Measurements from ENCODE around the gene PARD6A.

DNA sequence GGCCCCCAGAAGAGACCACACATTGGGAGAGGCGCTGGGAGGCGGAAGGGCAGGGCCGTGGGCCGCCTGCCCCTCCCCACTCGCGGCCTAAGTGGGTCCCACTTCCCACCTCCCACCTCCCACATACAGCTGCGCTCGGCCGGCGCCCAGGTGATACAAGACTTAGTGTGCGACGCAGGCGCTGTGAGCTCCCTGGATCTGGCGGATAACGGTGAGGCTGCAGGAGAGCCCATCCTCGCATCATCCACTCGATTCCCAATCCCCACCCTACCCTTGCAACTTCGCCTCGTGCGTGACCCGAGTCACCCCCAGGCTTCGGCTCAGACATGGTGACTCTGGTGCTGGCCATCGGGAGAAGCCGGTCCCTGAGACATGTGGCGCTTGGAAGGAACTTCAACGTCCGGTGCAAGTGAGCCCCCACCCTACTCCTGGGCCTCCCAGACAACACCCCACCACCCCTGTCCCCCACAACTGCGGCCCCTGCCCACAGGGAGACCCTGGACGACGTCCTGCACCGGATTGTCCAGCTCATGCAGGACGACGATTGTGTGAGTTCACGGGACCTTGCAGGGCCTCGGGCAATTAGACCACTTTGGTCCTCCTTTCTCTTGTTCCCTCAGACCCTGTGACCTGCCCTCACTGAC lies 11.9 kb upstream of the PARD6A start:
- no peak for TF ChIP-seq EZH2 (IDR thresholded peaks at IDR 0.05)
- no peak for TF ChIP-seq POLR2AphosphoS5 (IDR thresholded peaks at IDR 0.05; ENCODE audit: borderline replicate concordance, low read depth, low read length)
- no peak for TF ChIP-seq FOXP2 (optimal IDR thresholded peaks at IDR 0.05; ENCODE audit: control extremely low read depth, extremely low read length, insufficient read depth)

All from SK-N-MC (cell line).